Measurements from ENCODE around the gene LPP.

The LPP gene

GRCh38 chr3:188351648-188352047 is 197.7 kb downstream of the LPP start:
- TF ChIP-seq GATA2 (IDR thresholded peaks at IDR 0.05; ENCODE audit: low read depth, low read length), result no peak
- TF ChIP-seq GATA3 (IDR thresholded peaks at IDR 0.05; ENCODE audit: low read depth, low read length), result no peak

- no peak for TF ChIP-seq GATA2 (IDR thresholded peaks at IDR 0.05; ENCODE audit: low read depth, low read length)
- TF ChIP-seq GATA3 (IDR thresholded peaks at IDR 0.05; ENCODE audit: low read depth, low read length), result no peak
Observed at GRCh38 chr3:188352196-188352927, 198.4 kb downstream of the LPP start.

GRCh38 chr3:188353426-188353825 is 199.5 kb downstream of the LPP start:
- TF ChIP-seq GATA3 (IDR thresholded peaks at IDR 0.05; ENCODE audit: low read depth, low read length) (no peak), GATA2 (IDR thresholded peaks at IDR 0.05; ENCODE audit: low read depth, low read length) (no peak)

- TF ChIP-seq GATA2 (IDR thresholded peaks at IDR 0.05; ENCODE audit: low read depth, low read length) (no peak), GATA3 (IDR thresholded peaks at IDR 0.05; ENCODE audit: low read depth, low read length) (no peak)
Observed at GRCh38 chr3:188358787-188359493, 205.0 kb downstream of the LPP start.

GRCh38 chr3:188360364-188360881 is 206.5 kb downstream of the LPP start:
- no peak for TF ChIP-seq GATA2 (IDR thresholded peaks at IDR 0.05; ENCODE audit: low read depth, low read length)
- TF ChIP-seq GATA3 (IDR thresholded peaks at IDR 0.05; ENCODE audit: low read depth, low read length), result no peak

GRCh38 chr3:188361888-188362287 is 207.9 kb downstream of the LPP start:
- TF ChIP-seq GATA3 (IDR thresholded peaks at IDR 0.05; ENCODE audit: low read depth, low read length), result no peak
- TF ChIP-seq GATA2 (IDR thresholded peaks at IDR 0.05; ENCODE audit: low read depth, low read length), result no peak

GRCh38 chr3:188362405-188362831 is 208.5 kb downstream of the LPP start:
- TF ChIP-seq GATA3 (IDR thresholded peaks at IDR 0.05; ENCODE audit: low read depth, low read length) (no peak), GATA2 (IDR thresholded peaks at IDR 0.05; ENCODE audit: low read depth, low read length) (no peak)

GRCh38 chr3:188365184-188365583 is 211.2 kb downstream of the LPP start:
- TF ChIP-seq GATA3 (IDR thresholded peaks at IDR 0.05; ENCODE audit: low read depth, low read length) (no peak), GATA2 (IDR thresholded peaks at IDR 0.05; ENCODE audit: low read depth, low read length) (no peak)

GRCh38 chr3:188365988-188366698 is 212.2 kb downstream of the LPP start:
- no peak for TF ChIP-seq GATA3 (IDR thresholded peaks at IDR 0.05; ENCODE audit: low read depth, low read length)

- TF ChIP-seq GATA3 (IDR thresholded peaks at IDR 0.05; ENCODE audit: low read depth, low read length), result no peak
- TF ChIP-seq GATA2 (IDR thresholded peaks at IDR 0.05; ENCODE audit: low read depth, low read length), result no peak
Observed at GRCh38 chr3:188367678-188368077, 213.7 kb downstream of the LPP start.

GRCh38 chr3:188369526-188369925 is 215.6 kb downstream of the LPP start:
- TF ChIP-seq GATA2 (IDR thresholded peaks at IDR 0.05; ENCODE audit: low read depth, low read length), result no peak
- TF ChIP-seq GATA3 (IDR thresholded peaks at IDR 0.05; ENCODE audit: low read depth, low read length), result no peak

- TF ChIP-seq GATA2 (IDR thresholded peaks at IDR 0.05; ENCODE audit: low read depth, low read length), result no peak
- no peak for TF ChIP-seq GATA3 (IDR thresholded peaks at IDR 0.05; ENCODE audit: low read depth, low read length)
Observed at GRCh38 chr3:188370081-188370830, 216.3 kb downstream of the LPP start.

- TF ChIP-seq GATA2 (IDR thresholded peaks at IDR 0.05; ENCODE audit: low read depth, low read length) (no peak), GATA3 (IDR thresholded peaks at IDR 0.05; ENCODE audit: low read depth, low read length) (no peak)
Observed at GRCh38 chr3:188378786-188379185, 224.8 kb downstream of the LPP start.

GRCh38 chr3:188380252-188380651 is 226.3 kb downstream of the LPP start:
- TF ChIP-seq GATA2 (IDR thresholded peaks at IDR 0.05; ENCODE audit: low read depth, low read length), result no peak
- TF ChIP-seq GATA3 (IDR thresholded peaks at IDR 0.05; ENCODE audit: low read depth, low read length), result no peak

All from SH-SY5Y (cell line).